ENCODE measurements around the gene GLS.

The GLS gene

GRCh38 chr2:190963088-190963487, 82.5 kb downstream of the GLS start:
- TF ChIP-seq USF1 (IDR thresholded peaks at IDR 0.05) (no peak), CREB1 (IDR thresholded peaks at IDR 0.05; ENCODE audit: low read depth) (no peak), TCF12 (IDR thresholded peaks at IDR 0.05; ENCODE audit: low read depth) (no peak), EGR1 (IDR thresholded peaks at IDR 0.05) (no peak)

GRCh38 chr2:190964170-190964795, 83.7 kb downstream of the GLS start:
- no peak for TF ChIP-seq TAF1 (IDR thresholded peaks at IDR 0.05; ENCODE audit: low read depth)

GRCh38 chr2:190965580-190966222, 85.1 kb downstream of the GLS start:
- TF ChIP-seq ZBTB7A (IDR thresholded peaks at IDR 0.05; ENCODE audit: low read depth) (no peak), MAX (IDR thresholded peaks at IDR 0.05) (no peak), CEBPB (IDR thresholded peaks at IDR 0.05) (no peak), REST (IDR thresholded peaks at IDR 0.05; ENCODE audit: low read depth) (no peak), RAD21 (IDR thresholded peaks at IDR 0.05; ENCODE audit: low read depth) (no peak), USF1 (IDR thresholded peaks at IDR 0.05) (no peak), NFIC (IDR thresholded peaks at IDR 0.05) (no peak), TAF1 (IDR thresholded peaks at IDR 0.05; ENCODE audit: low read depth) (no peak), TCF12 (IDR thresholded peaks at IDR 0.05; ENCODE audit: low read depth) (no peak), EP300 (IDR thresholded peaks at IDR 0.05; ENCODE audit: borderline replicate concordance) (no peak), EGR1 (IDR thresholded peaks at IDR 0.05) (no peak), TEAD4 (IDR thresholded peaks at IDR 0.05) (no peak)

- TF ChIP-seq NFIC (IDR thresholded peaks at IDR 0.05) (no peak), REST (IDR thresholded peaks at IDR 0.05; ENCODE audit: low read depth) (no peak), EP300 (IDR thresholded peaks at IDR 0.05; ENCODE audit: borderline replicate concordance) (no peak), CEBPB (IDR thresholded peaks at IDR 0.05) (no peak)
Observed at GRCh38 chr2:190968522-190968921, 87.9 kb downstream of the GLS start.

- no peak for TF ChIP-seq CREB1 (IDR thresholded peaks at IDR 0.05; ENCODE audit: low read depth)
- no peak for TF ChIP-seq CEBPB (IDR thresholded peaks at IDR 0.05)
- no peak for TF ChIP-seq USF1 (IDR thresholded peaks at IDR 0.05)
- TF ChIP-seq FOXM1 (IDR thresholded peaks at IDR 0.05; ENCODE audit: borderline replicate concordance, low read depth), result no peak
- no peak for TF ChIP-seq TCF12 (IDR thresholded peaks at IDR 0.05; ENCODE audit: low read depth)
- TF ChIP-seq TAF1 (IDR thresholded peaks at IDR 0.05; ENCODE audit: low read depth), result no peak
- TF ChIP-seq NFIC (IDR thresholded peaks at IDR 0.05), result no peak
- no peak for TF ChIP-seq EP300 (IDR thresholded peaks at IDR 0.05; ENCODE audit: borderline replicate concordance)
- no peak for TF ChIP-seq RAD21 (IDR thresholded peaks at IDR 0.05; ENCODE audit: low read depth)
Observed at GRCh38 chr2:190970160-190970559, 89.5 kb downstream of the GLS start.

GRCh38 chr2:190970873-190971506, 90.4 kb downstream of the GLS start:
- no peak for TF ChIP-seq CEBPB (IDR thresholded peaks at IDR 0.05)
- no peak for TF ChIP-seq REST (IDR thresholded peaks at IDR 0.05; ENCODE audit: low read depth)
- no peak for TF ChIP-seq TAF1 (IDR thresholded peaks at IDR 0.05; ENCODE audit: low read depth)
- no peak for TF ChIP-seq EGR1 (IDR thresholded peaks at IDR 0.05)
- no peak for TF ChIP-seq TCF12 (IDR thresholded peaks at IDR 0.05; ENCODE audit: low read depth)
- no peak for TF ChIP-seq CREB1 (IDR thresholded peaks at IDR 0.05; ENCODE audit: low read depth)
- TF ChIP-seq EP300 (IDR thresholded peaks at IDR 0.05; ENCODE audit: borderline replicate concordance), result no peak
- TF ChIP-seq MAX (IDR thresholded peaks at IDR 0.05), result no peak
- TF ChIP-seq USF1 (IDR thresholded peaks at IDR 0.05), result no peak
- TF ChIP-seq NFIC (IDR thresholded peaks at IDR 0.05), result no peak
- TF ChIP-seq RAD21 (IDR thresholded peaks at IDR 0.05; ENCODE audit: low read depth), result no peak
- TF ChIP-seq TEAD4 (IDR thresholded peaks at IDR 0.05), result no peak
- TF ChIP-seq YY1 (IDR thresholded peaks at IDR 0.05; ENCODE audit: low read depth), result no peak
- no peak for TF ChIP-seq FOXM1 (IDR thresholded peaks at IDR 0.05; ENCODE audit: borderline replicate concordance, low read depth)
- no peak for TF ChIP-seq ZBTB7A (IDR thresholded peaks at IDR 0.05; ENCODE audit: low read depth)

Data from Ishikawa (cell line).